GM18498 (cell line): ENCODE data around the gene ALKBH2.
A peak's percentile ranks its signal among the peaks of the same experiment; 100 is the strongest.

ENCODE experiments used
- ATAC-seq: cut with Tn5 transposase; IDR thresholded peaks from one replicate; pipeline ENCODE4 v1.9.1; 2021; ENCODE audit warnings: mild to moderate bottlenecking, moderate library complexity; ENCODE audit not compliant: unreplicated experiment

ALKBH2 gene

GRCh38 chr12:109114644-109115043 lies 21.4 kb upstream of the ALKBH2 start:
- no peak for ATAC-seq

- no peak for ATAC-seq
Measured at GRCh38 chr12:109113661-109114321, 20.5 kb upstream of the ALKBH2 start.

GRCh38 chr12:109112720-109113465 lies 19.6 kb upstream of the ALKBH2 start:
- ATAC-seq = no peak

GRCh38 chr12:109110988-109111495 lies 17.8 kb upstream of the ALKBH2 start:
- peak; percentile 61 for ATAC-seq

GRCh38 chr12:109109746-109110350 lies 16.6 kb upstream of the ALKBH2 start:
- ATAC-seq = no peak

GRCh38 chr12:109105176-109105575 lies 11.9 kb upstream of the ALKBH2 start:
- no peak for ATAC-seq

GRCh38 chr12:109102491-109102890 lies 9.2 kb upstream of the ALKBH2 start:
- ATAC-seq = no peak

GRCh38 chr12:109100741-109101140 lies 7.5 kb upstream of the ALKBH2 start:
- ATAC-seq = no peak

- no peak for ATAC-seq
Measured at GRCh38 chr12:109099431-109100020, 6.3 kb upstream of the ALKBH2 start.

GRCh38 chr12:109098651-109099050 lies 5.4 kb upstream of the ALKBH2 start:
- no peak for ATAC-seq

- ATAC-seq = peak; percentile 31
Measured at GRCh38 chr12:109098183-109098604, 4.9 kb upstream of the ALKBH2 start.

GRCh38 chr12:109097435-109098182 lies 4.3 kb upstream of the ALKBH2 start, which contains the start of gene UNG:
TSS of gene UNG (plus strand) at chr12:109097597. CDS start at chr12:109097680, 83 bp downstream.
- peak; percentile 92 for ATAC-seq

GRCh38 chr12:109097140-109097434 lies 3.8 kb upstream of the ALKBH2 start:
- ATAC-seq = no peak

- no peak for ATAC-seq
Measured at GRCh38 chr12:109092497-109093021, 713 bp downstream of the ALKBH2 start.

- ATAC-seq = no peak
Measured at GRCh38 chr12:109089683-109090082, 3.6 kb downstream of the ALKBH2 start.

GRCh38 chr12:109088818-109089217 lies 4.5 kb downstream of the ALKBH2 start:
- ATAC-seq = no peak

- ATAC-seq = no peak
Measured at GRCh38 chr12:109087250-109087649, 6.0 kb downstream of the ALKBH2 start.

GRCh38 chr12:109085590-109085989 lies 7.7 kb downstream of the ALKBH2 start:
- ATAC-seq = no peak

- no peak for ATAC-seq
Measured at GRCh38 chr12:109084425-109084824, 8.8 kb downstream of the ALKBH2 start.

GRCh38 chr12:109082751-109083150 lies 10.5 kb downstream of the ALKBH2 start:
- no peak for ATAC-seq

- ATAC-seq = no peak
Measured at GRCh38 chr12:109074866-109075265, 18.4 kb downstream of the ALKBH2 start.
